Measurements from ENCODE around the gene FBXL17.

FBXL17 gene

GRCh38 chr5:107884871-107885270, 497.0 kb downstream of the FBXL17 start:
- no peaks in the 10 kb centered on the region for H3K36me3 ChIP-seq (ENCODE audit: control insufficient read depth, low read depth, low read length)
- no peak overlapping the region for H3K27ac ChIP-seq (ENCODE audit: low read length)
- H3K9ac ChIP-seq (ENCODE audit: low read length): no peak overlapping the region
- no peaks in the 10 kb centered on the region for H3K27me3 ChIP-seq (ENCODE audit: control insufficient read depth, insufficient read depth, low read length)
- no peak overlapping the region for H3K4me3 ChIP-seq (ENCODE audit: low read length)
- no peaks in the 10 kb centered on the region for H3K9me3 ChIP-seq (ENCODE audit: control insufficient read depth, low read depth, low read length)
- peaks cover 5% of the 10 kb centered on the region for H3K4me1 ChIP-seq (ENCODE audit: control insufficient read depth, low read depth, low read length)

- H3K36me3 ChIP-seq (ENCODE audit: control insufficient read depth, low read depth, low read length): no peaks in the 10 kb centered on the region
- H3K27me3 ChIP-seq (ENCODE audit: control insufficient read depth, insufficient read depth, low read length): no peaks in the 10 kb centered on the region
- no peak overlapping the region for H3K9ac ChIP-seq (ENCODE audit: low read length)
- H3K4me1 ChIP-seq (ENCODE audit: control insufficient read depth, low read depth, low read length): peaks cover 3% of the 10 kb centered on the region
- no peak overlapping the region for H3K4me3 ChIP-seq (ENCODE audit: low read length)
- H3K27ac ChIP-seq (ENCODE audit: low read length): no peak overlapping the region
- no peaks in the 10 kb centered on the region for H3K9me3 ChIP-seq (ENCODE audit: control insufficient read depth, low read depth, low read length)
These were observed 503.2 kb downstream of the FBXL17 start for GRCh38 chr5:107878661-107879060.

- H3K27me3 ChIP-seq (ENCODE audit: control insufficient read depth, insufficient read depth, low read length): no peaks in the 10 kb centered on the region
- no peaks in the 10 kb centered on the region for H3K36me3 ChIP-seq (ENCODE audit: control insufficient read depth, low read depth, low read length)
- H3K27ac ChIP-seq (ENCODE audit: low read length): no peak overlapping the region
- H3K4me1 ChIP-seq (ENCODE audit: control insufficient read depth, low read depth, low read length): peaks cover 4% of the 10 kb centered on the region
- no peaks in the 10 kb centered on the region for H3K9me3 ChIP-seq (ENCODE audit: control insufficient read depth, low read depth, low read length)
- H3K9ac ChIP-seq (ENCODE audit: low read length): no peak overlapping the region
- no peak overlapping the region for H3K4me3 ChIP-seq (ENCODE audit: low read length)
These were observed 505.0 kb downstream of the FBXL17 start for GRCh38 chr5:107876906-107877305.

- Histone ChIP-seq H3K36me3 (ENCODE audit: control insufficient read depth, low read depth, low read length) (no peaks in the 10 kb centered on the region), H3K27me3 (ENCODE audit: control insufficient read depth, insufficient read depth, low read length) (no peaks in the 10 kb centered on the region), H3K27ac (ENCODE audit: low read length) (no peak overlapping the region), H3K9ac (ENCODE audit: low read length) (no peak overlapping the region), H3K4me1 (ENCODE audit: control insufficient read depth, low read depth, low read length) (peaks cover 4% of the 10 kb centered on the region), H3K9me3 (ENCODE audit: control insufficient read depth, low read depth, low read length) (no peaks in the 10 kb centered on the region), H3K4me3 (ENCODE audit: low read length) (no peak overlapping the region)
These were observed 505.6 kb downstream of the FBXL17 start for GRCh38 chr5:107876261-107876660.

GRCh38 chr5:107875833-107876232, 506.1 kb downstream of the FBXL17 start:
- Histone ChIP-seq H3K4me3 (ENCODE audit: low read length) (no peak overlapping the region), H3K36me3 (ENCODE audit: control insufficient read depth, low read depth, low read length) (no peaks in the 10 kb centered on the region), H3K27me3 (ENCODE audit: control insufficient read depth, insufficient read depth, low read length) (no peaks in the 10 kb centered on the region), H3K9ac (ENCODE audit: low read length) (no peak overlapping the region), H3K9me3 (ENCODE audit: control insufficient read depth, low read depth, low read length) (no peaks in the 10 kb centered on the region), H3K4me1 (ENCODE audit: control insufficient read depth, low read depth, low read length) (peaks cover 4% of the 10 kb centered on the region), H3K27ac (ENCODE audit: low read length) (no peak overlapping the region)

- Histone ChIP-seq H3K9ac (ENCODE audit: low read length) (no peak overlapping the region), H3K27me3 (ENCODE audit: control insufficient read depth, insufficient read depth, low read length) (no peaks in the 10 kb centered on the region), H3K27ac (ENCODE audit: low read length) (no peak overlapping the region), H3K4me3 (ENCODE audit: low read length) (no peak overlapping the region), H3K36me3 (ENCODE audit: control insufficient read depth, low read depth, low read length) (no peaks in the 10 kb centered on the region), H3K4me1 (ENCODE audit: control insufficient read depth, low read depth, low read length) (peaks cover 4% of the 10 kb centered on the region), H3K9me3 (ENCODE audit: control insufficient read depth, low read depth, low read length) (no peaks in the 10 kb centered on the region)
These were observed 507.1 kb downstream of the FBXL17 start for GRCh38 chr5:107874795-107875194.

- Histone ChIP-seq H3K9ac (ENCODE audit: low read length) (no peak overlapping the region), H3K4me1 (ENCODE audit: control insufficient read depth, low read depth, low read length) (peaks cover 4% of the 10 kb centered on the region), H3K36me3 (ENCODE audit: control insufficient read depth, low read depth, low read length) (no peaks in the 10 kb centered on the region), H3K27ac (ENCODE audit: low read length) (no peak overlapping the region), H3K4me3 (ENCODE audit: low read length) (no peak overlapping the region), H3K9me3 (ENCODE audit: control insufficient read depth, low read depth, low read length) (no peaks in the 10 kb centered on the region), H3K27me3 (ENCODE audit: control insufficient read depth, insufficient read depth, low read length) (no peaks in the 10 kb centered on the region)
These were observed 508.0 kb downstream of the FBXL17 start for GRCh38 chr5:107873877-107874276.

- Histone ChIP-seq H3K9ac (ENCODE audit: low read length) (no peak overlapping the region), H3K4me1 (ENCODE audit: control insufficient read depth, low read depth, low read length) (peaks cover 4% of the 10 kb centered on the region), H3K27me3 (ENCODE audit: control insufficient read depth, insufficient read depth, low read length) (no peaks in the 10 kb centered on the region), H3K36me3 (ENCODE audit: control insufficient read depth, low read depth, low read length) (no peaks in the 10 kb centered on the region), H3K4me3 (ENCODE audit: low read length) (no peak overlapping the region), H3K9me3 (ENCODE audit: control insufficient read depth, low read depth, low read length) (no peaks in the 10 kb centered on the region), H3K27ac (ENCODE audit: low read length) (no peak overlapping the region)
These were observed 510.9 kb downstream of the FBXL17 start for GRCh38 chr5:107871023-107871422.

GRCh38 chr5:107869438-107870115, 512.3 kb downstream of the FBXL17 start:
- H3K27me3 ChIP-seq (ENCODE audit: control insufficient read depth, insufficient read depth, low read length): no peaks in the 10 kb centered on the region
- H3K9me3 ChIP-seq (ENCODE audit: control insufficient read depth, low read depth, low read length): no peaks in the 10 kb centered on the region
- peaks cover 4% of the 10 kb centered on the region for H3K4me1 ChIP-seq (ENCODE audit: control insufficient read depth, low read depth, low read length)
- no peak overlapping the region for H3K9ac ChIP-seq (ENCODE audit: low read length)
- no peaks in the 10 kb centered on the region for H3K36me3 ChIP-seq (ENCODE audit: control insufficient read depth, low read depth, low read length)
- H3K27ac ChIP-seq (ENCODE audit: low read length): no peak overlapping the region
- H3K4me3 ChIP-seq (ENCODE audit: low read length): no peak overlapping the region

GRCh38 chr5:107868650-107869409, 513.1 kb downstream of the FBXL17 start:
- Histone ChIP-seq H3K27me3 (ENCODE audit: control insufficient read depth, insufficient read depth, low read length) (no peaks in the 10 kb centered on the region), H3K36me3 (ENCODE audit: control insufficient read depth, low read depth, low read length) (no peaks in the 10 kb centered on the region), H3K4me1 (ENCODE audit: control insufficient read depth, low read depth, low read length) (peaks cover 3% of the 10 kb centered on the region), H3K27ac (ENCODE audit: low read length) (no peak overlapping the region), H3K9me3 (ENCODE audit: control insufficient read depth, low read depth, low read length) (no peaks in the 10 kb centered on the region), H3K9ac (ENCODE audit: low read length) (no peak overlapping the region), H3K4me3 (ENCODE audit: low read length) (no peak overlapping the region)

- Histone ChIP-seq H3K9ac (ENCODE audit: low read length) (no peak overlapping the region), H3K9me3 (ENCODE audit: control insufficient read depth, low read depth, low read length) (no peaks in the 10 kb centered on the region), H3K27me3 (ENCODE audit: control insufficient read depth, insufficient read depth, low read length) (no peaks in the 10 kb centered on the region)
These were observed 514.6 kb downstream of the FBXL17 start for GRCh38 chr5:107867266-107867665.

GRCh38 chr5:107864793-107865192, 517.1 kb downstream of the FBXL17 start:
- Histone ChIP-seq H3K9me3 (ENCODE audit: control insufficient read depth, low read depth, low read length) (no peaks in the 10 kb centered on the region), H3K27ac (ENCODE audit: low read length) (no peak overlapping the region), H3K4me3 (ENCODE audit: low read length) (no peak overlapping the region), H3K27me3 (ENCODE audit: control insufficient read depth, insufficient read depth, low read length) (no peaks in the 10 kb centered on the region), H3K4me1 (ENCODE audit: control insufficient read depth, low read depth, low read length) (peaks cover 3% of the 10 kb centered on the region), H3K36me3 (ENCODE audit: control insufficient read depth, low read depth, low read length) (no peaks in the 10 kb centered on the region), H3K9ac (ENCODE audit: low read length) (no peak overlapping the region)

More at GRCh38 chr5:107867266-107867665, 514.6 kb downstream of the FBXL17 start:
- no peak overlapping the region for H3K4me3 ChIP-seq (ENCODE audit: low read length)
- H3K36me3 ChIP-seq (ENCODE audit: control insufficient read depth, low read depth, low read length): no peaks in the 10 kb centered on the region
- no peaks in the 10 kb centered on the region for H3K4me1 ChIP-seq (ENCODE audit: control insufficient read depth, low read depth, low read length)
- H3K27ac ChIP-seq (ENCODE audit: low read length): no peak overlapping the region
